CD4-positive, alpha-beta T cell treated with Interleukin-15 for 4 hours (primary cell): ENCODE data around the gene AFAP1L1.
A peak's percentile ranks its signal among the peaks of the same experiment; 100 is the strongest.

Source experiments
- DNase-seq: peaks from one replicate; pipeline ENCODE4 v3.0.0-alpha.2; 2020; ENCODE audit warnings: low spot score

Gene AFAP1L1

GRCh38 chr5:149271716-149272563 lies at the start of gene AFAP1L1:
Gene AFAP1L1, plus strand, starts transcription at chr5:149271859. Its CDS starts 110 bp downstream, at chr5:149271969.
- no peak for DNase-seq

DNA sequence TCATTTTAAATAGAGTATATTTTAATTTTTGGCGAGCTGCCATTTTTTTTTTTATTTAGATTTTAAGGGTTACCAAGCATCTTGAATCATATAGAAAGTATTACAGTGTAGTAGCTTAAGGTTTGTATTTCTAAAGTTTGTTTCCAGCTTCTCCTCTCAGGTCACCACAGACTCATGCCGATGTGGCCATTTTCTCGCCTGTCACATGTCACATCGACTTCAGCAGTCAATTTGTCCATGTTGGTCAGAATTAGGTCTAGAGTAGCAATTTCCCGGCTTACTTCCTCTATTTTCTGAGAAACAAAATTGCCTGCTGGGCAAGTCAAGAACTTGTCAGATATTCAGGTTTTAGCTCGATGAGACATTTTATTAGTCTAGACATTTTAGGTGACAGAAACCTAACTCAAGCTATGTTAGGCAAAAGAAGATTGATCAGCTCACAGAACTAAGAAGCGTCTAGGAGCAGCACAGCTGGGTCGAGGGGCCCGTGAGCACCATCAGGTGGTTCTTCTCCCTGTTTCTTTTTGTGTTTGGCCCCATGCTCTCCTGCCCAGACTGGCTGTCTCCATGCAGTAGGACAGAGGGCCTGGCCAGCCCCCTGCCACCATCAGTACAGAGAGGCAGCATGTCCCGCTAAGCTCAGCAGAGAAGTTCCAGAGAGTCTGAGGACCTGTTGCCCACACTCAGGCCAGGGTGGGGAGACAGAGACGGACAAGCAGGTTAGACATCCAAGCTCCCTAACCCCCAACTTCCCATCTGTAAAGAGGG lies 48.4 kb upstream of the AFAP1L1 start:
- no peak for DNase-seq

- no peak for DNase-seq
Observed at GRCh38 chr5:149224282-149224681, 47.4 kb upstream of the AFAP1L1 start.

GRCh38 chr5:149227168-149227826 lies 44.4 kb upstream of the AFAP1L1 start:
- no peak for DNase-seq

DNA sequence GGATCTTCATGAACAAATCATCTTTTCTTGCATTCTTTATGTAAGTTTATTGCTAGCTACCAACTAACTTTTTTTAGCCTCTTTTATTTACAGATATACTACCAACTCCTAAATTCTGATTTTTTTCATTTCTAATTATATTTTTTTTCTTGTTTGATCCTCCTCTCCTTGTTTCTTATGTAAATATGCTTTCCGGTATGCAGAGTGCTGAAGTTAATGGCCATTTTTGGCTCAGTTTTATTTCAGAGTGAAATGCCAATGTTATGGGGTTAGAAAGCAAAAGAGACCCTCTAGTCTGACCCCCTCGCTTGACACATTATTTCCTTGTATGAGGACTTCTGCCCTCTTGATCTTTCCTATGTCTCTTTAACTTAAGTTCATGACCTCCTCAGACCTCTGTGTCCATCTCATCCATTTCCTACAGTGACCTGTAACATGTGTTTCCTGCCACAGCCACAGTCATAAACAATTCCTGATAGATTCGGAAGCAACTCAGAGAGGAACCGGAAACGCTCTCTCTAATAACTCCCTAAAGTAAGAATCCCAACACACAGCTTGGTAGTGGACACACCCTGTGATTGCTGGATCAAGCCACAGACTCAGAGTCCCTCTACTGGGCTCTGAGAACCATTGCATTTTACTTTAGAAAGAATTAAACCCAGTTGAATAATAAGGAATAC lies 42.9 kb upstream of the AFAP1L1 start:
- no peak for DNase-seq

- DNase-seq = no peak
Observed at GRCh38 chr5:149229298-149229937, 42.2 kb upstream of the AFAP1L1 start.

DNA sequence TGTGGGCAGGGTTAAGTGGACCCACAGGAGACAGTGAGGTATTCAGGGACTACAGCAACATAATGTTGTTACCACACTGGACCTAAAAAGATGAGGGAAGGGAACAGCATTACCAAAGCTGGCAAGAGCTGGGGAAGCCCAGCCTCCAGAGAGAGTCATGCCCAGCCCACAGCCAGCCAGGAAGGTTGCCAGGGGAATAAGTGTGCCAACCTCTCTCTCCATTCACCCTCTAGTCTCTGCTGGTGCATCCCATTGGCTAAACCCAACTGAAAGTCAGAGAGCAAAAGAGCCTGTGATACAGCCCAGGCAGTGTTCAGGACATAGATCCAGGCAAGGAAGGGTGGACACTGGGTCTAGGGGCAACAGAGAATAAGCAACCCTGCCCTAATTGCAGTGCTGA lies 35.8 kb upstream of the AFAP1L1 start:
- no peak for DNase-seq

- no peak for DNase-seq
Observed at GRCh38 chr5:149237662-149238061, 34.0 kb upstream of the AFAP1L1 start.

DNA sequence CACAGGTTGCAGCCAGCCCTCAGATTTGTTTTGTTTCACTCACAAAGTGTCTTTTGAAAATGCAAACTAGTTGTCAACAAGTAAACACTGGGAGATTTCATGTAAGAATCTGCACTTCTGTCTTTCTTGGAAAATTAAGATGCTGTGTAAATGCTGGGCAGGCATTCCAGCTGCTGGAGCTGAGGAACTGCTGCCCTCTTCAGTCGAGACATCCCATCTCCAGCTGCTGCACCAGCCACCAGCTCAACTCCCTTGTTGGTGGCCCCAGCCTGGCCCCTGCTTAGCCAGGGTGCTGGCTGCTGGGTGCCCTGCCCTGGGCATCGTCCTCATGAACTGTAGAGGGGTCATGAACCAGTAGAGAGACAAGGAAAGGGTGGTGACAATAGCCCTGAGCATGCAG lies 33.1 kb upstream of the AFAP1L1 start:
- no peak for DNase-seq

GRCh38 chr5:149239917-149240316 lies 31.7 kb upstream of the AFAP1L1 start:
- DNase-seq = no peak

- DNase-seq = peak; percentile 50
Observed at GRCh38 chr5:149240354-149240998, 31.2 kb upstream of the AFAP1L1 start.

DNA sequence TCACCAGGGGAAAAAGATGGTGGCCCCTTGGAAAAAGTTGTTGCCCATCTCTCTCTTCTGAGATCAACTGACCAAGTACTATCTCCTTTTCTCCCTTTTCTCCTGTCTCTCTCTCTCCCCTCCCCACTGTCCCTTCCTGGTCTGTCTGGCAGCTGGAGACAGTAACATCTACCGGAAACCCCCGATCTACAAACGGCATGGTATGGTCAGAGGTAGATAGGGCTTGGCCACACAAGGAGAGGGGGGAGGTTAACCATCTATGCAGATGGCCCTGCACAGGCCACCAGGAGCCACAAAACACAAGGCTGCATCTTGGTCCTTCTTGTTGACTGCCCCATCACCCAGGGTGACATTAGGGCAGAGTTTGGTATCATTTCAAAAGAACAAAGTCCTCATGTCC lies 29.3 kb upstream of the AFAP1L1 start:
- DNase-seq = no peak

- DNase-seq = no peak
Observed at GRCh38 chr5:149246906-149247305, 24.8 kb upstream of the AFAP1L1 start.

DNA sequence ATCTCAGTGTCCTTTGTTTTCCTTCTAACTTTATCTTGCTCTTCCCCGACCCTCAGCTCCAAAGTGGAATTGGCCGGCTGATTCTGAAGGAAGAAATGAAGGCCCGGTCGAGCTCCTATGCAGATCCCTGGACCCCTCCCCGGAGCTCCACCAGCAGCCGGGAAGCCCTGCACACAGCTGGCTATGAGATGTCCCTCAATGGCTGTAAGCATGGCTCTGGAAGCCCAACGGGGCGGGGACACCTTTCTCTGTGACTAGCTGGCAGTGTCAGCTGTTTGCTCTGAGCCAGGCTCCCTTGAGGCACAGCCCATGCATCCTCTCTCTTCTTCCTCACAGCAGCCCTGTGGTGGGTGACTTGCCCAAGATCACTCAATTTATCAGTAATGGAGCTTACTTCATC lies 23.9 kb upstream of the AFAP1L1 start:
- no peak for DNase-seq

DNA sequence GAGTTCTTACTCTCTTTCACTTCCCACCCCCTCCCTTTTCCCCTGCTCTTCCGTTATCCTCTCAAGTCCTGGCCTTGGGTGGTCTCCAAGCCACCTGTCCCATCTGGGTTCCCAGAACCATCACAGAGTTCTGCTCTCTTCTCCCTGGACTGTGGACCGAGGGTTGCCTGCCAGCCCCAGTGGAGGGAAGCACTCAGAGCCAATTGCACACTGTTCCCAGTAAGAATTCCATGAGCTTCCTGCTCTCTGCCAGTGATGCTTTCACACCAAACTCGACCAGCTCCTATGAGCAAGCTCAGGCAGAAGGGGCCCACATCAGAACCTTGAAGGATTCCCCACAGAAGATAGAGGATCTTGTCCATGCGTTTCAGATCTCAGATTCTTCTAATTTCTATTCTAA lies 20.1 kb upstream of the AFAP1L1 start:
- no peak for DNase-seq

DNA sequence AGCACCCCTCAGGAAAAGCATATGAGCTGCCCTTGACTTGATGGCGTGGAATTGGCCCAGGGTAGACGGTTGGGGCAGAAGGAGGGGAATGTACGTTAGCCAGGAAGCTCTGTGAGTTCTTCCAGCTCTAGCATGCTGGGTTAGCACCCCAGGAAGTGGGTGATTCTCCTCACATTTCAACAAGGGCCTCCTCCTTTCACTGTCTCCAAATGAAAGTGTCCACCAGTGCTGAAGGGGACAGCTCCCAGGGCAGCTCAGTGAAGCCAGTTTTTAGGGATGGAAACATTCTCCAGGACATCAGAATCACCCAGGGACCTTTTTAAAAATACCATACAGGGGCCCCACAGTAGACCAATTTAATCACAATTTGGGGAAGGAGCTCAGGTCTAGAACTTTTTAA lies 17.2 kb upstream of the AFAP1L1 start:
- no peak for DNase-seq

GRCh38 chr5:149256451-149256850 lies 15.2 kb upstream of the AFAP1L1 start:
- no peak for DNase-seq

DNA sequence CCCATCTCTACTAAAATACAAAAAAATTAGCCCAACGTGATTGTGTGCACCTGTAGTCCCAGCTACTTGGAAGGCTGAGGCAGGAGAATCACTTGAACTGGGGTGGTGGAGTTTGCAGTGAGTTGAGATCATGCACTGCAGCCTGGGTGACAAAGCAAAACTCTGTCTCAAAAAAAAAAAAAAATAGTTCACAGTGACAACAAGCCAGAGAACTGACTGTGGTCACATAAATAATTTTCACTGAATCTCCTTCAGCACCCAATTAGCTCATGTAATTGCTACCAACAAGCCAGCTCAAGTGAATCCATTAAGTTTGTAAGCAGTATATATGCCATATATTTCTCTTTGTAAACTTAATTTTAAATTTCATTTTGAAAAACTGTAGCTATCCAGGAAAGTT lies 14.5 kb upstream of the AFAP1L1 start:
- DNase-seq = no peak

DNA sequence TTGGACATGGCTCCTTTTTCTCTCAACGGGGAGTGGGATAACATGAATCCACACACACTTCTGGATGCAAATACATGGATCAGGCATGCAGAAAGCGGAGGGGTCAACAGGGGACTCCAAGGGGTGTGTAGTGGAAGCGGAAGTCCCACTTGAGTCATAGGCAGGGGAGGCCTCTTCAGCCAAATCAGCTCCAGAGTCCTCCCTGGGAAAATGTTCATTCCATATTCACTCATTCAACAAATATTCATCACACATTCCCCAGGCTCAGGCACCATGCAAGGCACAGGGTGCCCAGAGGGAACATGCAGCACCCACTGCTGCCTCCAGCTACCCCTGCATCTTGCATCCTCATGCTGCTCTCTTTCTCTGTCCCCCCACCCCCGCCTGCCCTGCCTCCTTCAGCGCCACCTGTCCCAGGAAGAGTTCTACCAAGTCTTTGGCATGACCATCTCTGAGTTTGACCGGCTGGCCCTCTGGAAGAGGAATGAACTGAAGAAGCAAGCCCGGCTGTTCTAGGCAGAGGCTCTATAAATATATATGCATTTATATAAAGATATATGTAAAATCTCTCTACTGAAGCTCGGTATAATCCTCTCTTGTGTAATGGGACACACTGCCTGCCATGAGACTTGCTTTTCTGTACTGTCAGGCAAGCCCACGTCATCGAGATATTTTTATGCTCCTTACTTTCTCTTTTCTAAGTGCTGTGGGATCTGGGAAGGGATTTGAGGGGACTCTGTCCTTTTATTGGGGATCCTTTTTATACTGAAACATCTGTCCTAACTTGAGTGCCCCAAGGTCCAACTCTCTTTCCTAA lies 13.6 kb upstream of the AFAP1L1 start:
- no peak for DNase-seq

DNA sequence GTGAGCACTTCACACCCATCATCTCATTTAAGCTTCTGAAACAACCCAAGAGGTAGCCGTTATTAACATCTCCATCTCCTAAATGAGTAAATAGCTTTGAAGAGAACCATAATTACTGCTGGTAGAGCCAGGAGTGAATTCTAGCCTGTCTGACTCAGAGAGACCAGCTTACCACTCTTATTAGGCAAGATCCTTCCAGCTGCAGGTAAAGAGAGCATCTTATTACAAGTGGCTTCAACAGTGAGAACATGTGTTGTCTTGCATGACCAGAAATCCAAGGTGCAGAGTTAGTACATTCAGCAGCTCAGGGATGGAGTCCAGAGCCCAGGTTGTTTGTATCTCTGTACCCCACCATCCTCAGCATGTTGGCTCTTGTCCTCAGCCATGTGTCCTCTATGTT lies 10.9 kb upstream of the AFAP1L1 start:
- DNase-seq = no peak
